Suprapubic skin (tissue), 3 donors: ENCODE data around the gene CDC27.
"Not testable (repeated sequence)": the region's sequence is repeated elsewhere in the genome, so short reads cannot be mapped to it uniquely, and the experiment has no call there.

Source experiments
- POLR2A ChIP-seq, 2 donors: fragments of 450-650 bp; IDR thresholded peaks; one replicate each; pipeline ENCODE4 v1.6.1; 2017; ENCODE audit warnings: antibody characterized with exemption in 2 of 2, mild to moderate bottlenecking in 2 of 2, moderate library complexity in 2 of 2
- TF ChIP-seq, protein P1 (sequence below), 2 donors: fragments of 200-600 bp in 1 of 2; fragments of 450-650 bp in 1 of 2; sonication (generic) in 1 of 2; IDR thresholded peaks; one replicate each; pipeline ENCODE4 v1.5.1; 2016 to 2019; ENCODE audit warnings: antibody characterized with exemption in 2 of 2, mild to moderate bottlenecking in 1 of 2, moderate library complexity in 1 of 2

DNA sequence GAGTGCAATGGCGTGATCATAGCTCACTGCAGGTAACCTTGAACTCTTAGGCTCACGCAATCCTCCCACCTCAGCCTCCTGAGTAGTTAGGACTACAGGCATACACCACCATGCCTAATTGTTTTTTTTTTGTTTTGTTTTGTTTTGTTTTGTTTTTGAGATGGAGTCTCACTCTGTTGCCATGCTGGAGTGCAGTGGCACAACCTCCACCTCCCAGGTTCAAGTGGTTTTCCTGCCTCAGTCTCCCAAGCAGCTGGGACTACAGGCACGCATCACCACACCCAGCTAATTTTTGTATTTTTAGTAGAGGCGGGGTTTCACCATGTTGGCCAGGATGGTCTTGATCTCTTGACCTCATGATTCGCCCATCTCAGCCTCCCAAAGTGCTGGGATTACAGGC lies 54.7 kb downstream of the CDC27 start:
- TF ChIP-seq, protein P1, sequence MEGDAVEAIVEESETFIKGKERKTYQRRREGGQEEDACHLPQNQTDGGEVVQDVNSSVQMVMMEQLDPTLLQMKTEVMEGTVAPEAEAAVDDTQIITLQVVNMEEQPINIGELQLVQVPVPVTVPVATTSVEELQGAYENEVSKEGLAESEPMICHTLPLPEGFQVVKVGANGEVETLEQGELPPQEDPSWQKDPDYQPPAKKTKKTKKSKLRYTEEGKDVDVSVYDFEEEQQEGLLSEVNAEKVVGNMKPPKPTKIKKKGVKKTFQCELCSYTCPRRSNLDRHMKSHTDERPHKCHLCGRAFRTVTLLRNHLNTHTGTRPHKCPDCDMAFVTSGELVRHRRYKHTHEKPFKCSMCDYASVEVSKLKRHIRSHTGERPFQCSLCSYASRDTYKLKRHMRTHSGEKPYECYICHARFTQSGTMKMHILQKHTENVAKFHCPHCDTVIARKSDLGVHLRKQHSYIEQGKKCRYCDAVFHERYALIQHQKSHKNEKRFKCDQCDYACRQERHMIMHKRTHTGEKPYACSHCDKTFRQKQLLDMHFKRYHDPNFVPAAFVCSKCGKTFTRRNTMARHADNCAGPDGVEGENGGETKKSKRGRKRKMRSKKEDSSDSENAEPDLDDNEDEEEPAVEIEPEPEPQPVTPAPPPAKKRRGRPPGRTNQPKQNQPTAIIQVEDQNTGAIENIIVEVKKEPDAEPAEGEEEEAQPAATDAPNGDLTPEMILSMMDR (IDR thresholded peaks at IDR 0.05): not testable (repeated sequence)
- not testable (repeated sequence) for TF ChIP-seq POLR2A (IDR thresholded peaks at IDR 0.05)
